GM19463 (cell line): ENCODE data around the gene ZNF626.
"Not testable (repeated sequence)": the region's sequence is repeated elsewhere in the genome, so short reads cannot be mapped to it uniquely, and the experiment has no call there.

Source experiments
- ATAC-seq: cut with Tn5 transposase; IDR thresholded peaks from one replicate; pipeline ENCODE4 v1.9.1; 2021; ENCODE audit warnings: mild to moderate bottlenecking, moderate library complexity; ENCODE audit not compliant: unreplicated experiment

Gene ZNF626

GRCh38 chr19:20661150-20661819 is at the start of gene ZNF626:
Gene ZNF626, minus strand, starts transcription at chr19:20661571. Its CDS starts 125 bp downstream, at chr19:20661446.
- peak; percentile 94 for ATAC-seq

GRCh38 chr19:20669263-20669662 is 7.9 kb upstream of the ZNF626 start:
- ATAC-seq, result no peak

- no peak for ATAC-seq
Measured at GRCh38 chr19:20667281-20667680, 5.9 kb upstream of the ZNF626 start.

- ATAC-seq, result no peak
Measured at GRCh38 chr19:20664901-20665781, 3.8 kb upstream of the ZNF626 start.

- not testable (repeated sequence) for ATAC-seq
Measured at GRCh38 chr19:20664475-20664874, 3.1 kb upstream of the ZNF626 start.

GRCh38 chr19:20662421-20663105 is 1.2 kb upstream of the ZNF626 start:
- no peak for ATAC-seq

GRCh38 chr19:20660473-20661140 is 764 bp downstream of the ZNF626 start:
- ATAC-seq, result no peak

- ATAC-seq, result no peak
Measured at GRCh38 chr19:20640545-20640944, 20.8 kb downstream of the ZNF626 start.

- no peak for ATAC-seq
Measured at GRCh38 chr19:20640023-20640422, 21.3 kb downstream of the ZNF626 start.

- not testable (repeated sequence) for ATAC-seq
Measured at GRCh38 chr19:20624560-20624959, 36.8 kb downstream of the ZNF626 start.

GRCh38 chr19:20616071-20616470 is 45.3 kb downstream of the ZNF626 start:
- ATAC-seq, result no peak

- not testable (repeated sequence) for ATAC-seq
Measured at GRCh38 chr19:20614971-20615370, 46.4 kb downstream of the ZNF626 start.

GRCh38 chr19:20612711-20613316 is 48.6 kb downstream of the ZNF626 start:
- no peak for ATAC-seq

GRCh38 chr19:20611866-20612265 is 49.5 kb downstream of the ZNF626 start:
- no peak for ATAC-seq

GRCh38 chr19:20607943-20608342 is 53.4 kb downstream of the ZNF626 start:
- no peak for ATAC-seq
